Central memory CD8-positive, alpha-beta T cell (primary cell): ENCODE data around the gene DSEL.

ENCODE experiments used
- ATAC-seq: fragments of 150-1000 bp; cut with Tn5 transposase; replicated peaks from 2 replicates; pipeline ENCODE4 v1.10.0; 2022; ENCODE audit warnings: mild to moderate bottlenecking, moderate FRiP score, moderate number of reproducible peaks; ENCODE audit not compliant: poor library complexity, severe bottlenecking; ENCODE audit errors: extremely low read depth
- DNase-seq, 2 donors: peaks; one replicate each; pipeline ENCODE4 v3.0.0; 2021; ENCODE audit warnings: low spot score in 2 of 2
- H3K27ac Mint-ChIP-seq: one replicate; pipeline ENCODE4 v1.8.0; 2022; ENCODE audit warnings: low read depth, mild to moderate bottlenecking, moderate library complexity, mixed read lengths
- H3K27me3 Mint-ChIP-seq: one replicate; pipeline ENCODE4 v1.8.0; 2022; ENCODE audit warnings: mixed read lengths
- H3K36me3 Mint-ChIP-seq: one replicate; pipeline ENCODE4 v1.8.0; 2022; ENCODE audit warnings: mild to moderate bottlenecking, moderate library complexity, mixed read lengths; ENCODE audit not compliant: insufficient read depth
- H3K4me1 Mint-ChIP-seq: one replicate; pipeline ENCODE4 v1.8.0; 2022; ENCODE audit warnings: mixed read lengths
- H3K4me3 Mint-ChIP-seq: one replicate; pipeline ENCODE4 v1.8.0; 2022; ENCODE audit warnings: mild to moderate bottlenecking, moderate library complexity, mixed read lengths
- H3K9me3 Mint-ChIP-seq: one replicate; pipeline ENCODE4 v1.8.0; 2022; ENCODE audit warnings: mixed read lengths

The DSEL gene

DNA sequence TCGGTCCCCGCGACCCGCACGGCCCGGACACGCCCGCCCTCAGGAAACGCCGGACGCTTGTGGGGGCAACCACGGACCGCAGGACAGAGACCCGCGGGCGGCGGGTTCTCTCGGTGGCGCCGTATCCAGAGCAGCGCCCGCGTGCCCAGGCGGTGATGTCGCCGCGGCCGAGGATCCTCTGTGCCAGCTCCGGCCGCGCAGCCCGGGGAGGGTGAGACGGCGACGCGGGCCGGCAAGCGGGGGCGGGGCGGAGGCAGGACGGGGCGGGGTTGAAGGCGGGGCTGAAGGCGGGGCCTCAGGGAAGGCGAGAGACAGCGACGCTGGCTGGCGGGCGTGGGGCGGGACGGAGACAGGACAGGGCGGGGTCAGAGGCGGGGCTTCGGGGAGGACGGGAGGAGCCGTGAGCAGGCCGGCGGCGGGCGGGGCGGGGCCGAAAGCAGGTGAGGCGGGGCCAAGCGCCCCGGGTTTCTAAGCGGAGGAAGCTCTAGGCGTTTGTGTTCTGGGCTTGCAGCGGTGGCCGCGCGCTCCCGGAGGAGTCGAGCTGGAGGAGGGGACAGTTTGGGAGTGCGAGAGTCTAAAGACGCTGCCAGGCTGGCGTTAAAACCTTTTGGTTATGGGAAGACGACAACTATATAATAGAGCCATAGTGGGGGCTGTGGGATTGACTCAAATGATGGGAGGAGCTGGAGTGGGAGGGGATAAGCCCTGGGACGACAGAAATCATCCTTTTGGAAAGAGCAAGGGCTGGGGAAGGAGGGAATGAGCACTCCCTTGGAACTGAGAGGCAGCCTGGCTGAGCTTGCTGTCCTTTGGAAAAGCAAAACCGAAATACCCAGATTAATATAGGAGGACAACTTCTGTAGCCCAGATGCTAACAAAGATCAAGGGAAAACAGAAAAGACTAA, at the start of gene DSEL:
Gene DSEL, minus strand, starts transcription at position 182 of the 905 bp plus-strand sequence. CDS start 2,112 bp downstream, outside the sequence.
- peaks cover 7% of the 10 kb centered on the region for H3K36me3 Mint-ChIP-seq
- H3K27me3 Mint-ChIP-seq = peaks cover 7% of the 10 kb centered on the region
- H3K4me3 Mint-ChIP-seq = peak within 1 kb of the TSS; percentile 96
- H3K27ac Mint-ChIP-seq = peak within 1 kb of the TSS; percentile 92
- H3K4me1 Mint-ChIP-seq = peaks cover 27% of the 10 kb centered on the region
- ATAC-seq (peak; percentile 95), DNase-seq (peak; percentile 89 to 98)
- H3K9me3 Mint-ChIP-seq = no peaks in the 10 kb centered on the region

DNA sequence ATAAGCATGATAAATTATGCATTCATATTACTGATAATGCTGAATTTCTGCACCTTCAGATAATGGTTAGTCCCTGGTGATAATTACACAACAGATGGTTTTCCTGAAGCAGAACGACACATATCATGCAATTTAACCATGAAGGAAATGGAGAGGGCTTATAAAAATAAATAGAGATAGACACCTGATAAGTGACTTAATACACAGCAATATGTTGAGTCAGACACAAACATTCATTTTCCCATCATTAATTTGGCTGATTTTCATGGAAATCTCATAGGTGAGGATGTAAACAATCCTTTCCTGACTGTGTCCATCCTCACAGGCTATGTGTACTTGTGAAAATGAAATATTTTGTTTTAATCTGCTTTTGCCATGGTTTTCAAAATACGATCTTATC, 36.9 kb upstream of the DSEL start:
- no peak overlapping the region for H3K4me3 Mint-ChIP-seq
- no peak overlapping the region for H3K27ac Mint-ChIP-seq
- H3K9me3 Mint-ChIP-seq = no peaks in the 10 kb centered on the region
- H3K4me1 Mint-ChIP-seq = no peaks in the 10 kb centered on the region
- no peaks in the 10 kb centered on the region for H3K36me3 Mint-ChIP-seq
- no peaks in the 10 kb centered on the region for H3K27me3 Mint-ChIP-seq
- no peak for DNase-seq
- no peak for ATAC-seq

DNA sequence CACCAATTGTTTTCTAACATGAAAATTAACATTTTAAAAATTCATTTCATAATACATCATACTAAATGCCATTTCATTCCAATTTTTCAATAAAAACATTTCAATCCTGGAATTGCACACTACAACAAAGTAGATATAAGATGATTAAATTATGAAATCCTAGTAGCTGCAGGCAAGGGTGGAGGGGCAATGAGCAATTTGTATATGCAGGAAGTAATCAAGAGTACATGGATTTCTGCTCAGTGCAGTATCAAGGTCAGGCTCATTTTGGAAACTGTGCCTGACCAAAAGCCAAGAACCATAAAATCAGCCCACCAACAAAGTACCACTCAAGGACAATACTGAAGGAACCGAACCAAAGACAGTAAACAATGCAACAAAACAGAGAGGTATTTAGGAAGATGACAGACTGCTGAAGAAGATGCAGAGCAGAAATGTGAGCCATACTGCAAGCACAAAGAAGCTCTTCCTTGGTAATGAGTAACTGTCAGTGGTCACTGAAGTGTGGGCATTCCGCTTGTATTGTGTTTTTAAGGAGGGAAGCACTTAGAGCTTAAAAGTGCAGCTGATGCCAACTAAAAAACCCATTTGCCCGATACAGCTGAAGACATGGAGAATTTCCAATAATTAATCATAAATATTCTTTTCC, 34.5 kb upstream of the DSEL start:
- DNase-seq (no peak), ATAC-seq (no peak)
- Mint-ChIP-seq H3K36me3 (no peaks in the 10 kb centered on the region), H3K27me3 (no peaks in the 10 kb centered on the region), H3K27ac (no peak overlapping the region), H3K4me1 (no peaks in the 10 kb centered on the region), H3K9me3 (no peaks in the 10 kb centered on the region), H3K4me3 (no peak overlapping the region)

DNA sequence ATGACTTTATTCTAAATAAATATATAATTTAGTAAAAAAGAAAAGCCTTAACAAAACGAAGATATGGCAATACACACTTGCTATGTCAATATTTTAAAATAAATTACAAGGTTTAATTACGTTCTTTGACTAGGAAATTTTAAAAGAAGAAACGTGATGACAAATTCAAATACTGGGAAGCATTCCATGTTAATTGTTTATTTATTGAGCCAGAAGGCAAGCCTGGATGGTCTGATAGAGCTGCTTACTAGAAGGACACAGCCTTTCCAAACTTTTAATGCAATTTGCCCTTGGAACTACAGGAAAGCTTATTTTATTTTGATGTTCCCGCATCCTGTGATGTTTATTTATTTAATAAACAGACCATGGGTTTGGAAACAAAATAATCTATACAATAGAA, 33.4 kb upstream of the DSEL start:
- Mint-ChIP-seq H3K27me3 (no peaks in the 10 kb centered on the region), H3K27ac (no peak overlapping the region), H3K9me3 (no peaks in the 10 kb centered on the region), H3K4me1 (no peaks in the 10 kb centered on the region), H3K36me3 (no peaks in the 10 kb centered on the region), H3K4me3 (no peak overlapping the region)
- no peak for ATAC-seq
- no peak for DNase-seq

DNA sequence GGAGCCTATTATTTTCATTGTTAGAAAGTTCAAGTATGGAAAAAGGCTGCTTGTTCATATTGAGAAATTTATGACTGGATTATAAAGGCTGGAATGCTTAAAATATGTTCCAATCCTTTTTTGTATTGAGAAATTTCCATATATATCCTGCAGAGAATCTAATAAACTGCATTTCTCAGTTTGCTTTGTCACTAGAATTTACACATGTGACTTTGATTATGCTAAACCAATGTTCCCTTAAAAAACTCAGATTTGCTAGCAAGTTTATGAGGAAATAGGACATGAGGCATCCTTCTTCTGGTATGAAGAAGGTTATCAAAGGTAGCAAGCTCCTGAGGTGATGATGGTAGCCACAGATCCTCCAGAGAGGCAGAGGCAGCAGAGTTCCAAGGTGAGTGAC, 29.2 kb upstream of the DSEL start:
- H3K27me3 Mint-ChIP-seq = no peaks in the 10 kb centered on the region
- no peak for DNase-seq
- no peak overlapping the region for H3K4me3 Mint-ChIP-seq
- no peak for ATAC-seq
- H3K36me3 Mint-ChIP-seq = no peaks in the 10 kb centered on the region
- no peaks in the 10 kb centered on the region for H3K9me3 Mint-ChIP-seq
- no peak overlapping the region for H3K27ac Mint-ChIP-seq
- peaks cover 5% of the 10 kb centered on the region for H3K4me1 Mint-ChIP-seq

DNA sequence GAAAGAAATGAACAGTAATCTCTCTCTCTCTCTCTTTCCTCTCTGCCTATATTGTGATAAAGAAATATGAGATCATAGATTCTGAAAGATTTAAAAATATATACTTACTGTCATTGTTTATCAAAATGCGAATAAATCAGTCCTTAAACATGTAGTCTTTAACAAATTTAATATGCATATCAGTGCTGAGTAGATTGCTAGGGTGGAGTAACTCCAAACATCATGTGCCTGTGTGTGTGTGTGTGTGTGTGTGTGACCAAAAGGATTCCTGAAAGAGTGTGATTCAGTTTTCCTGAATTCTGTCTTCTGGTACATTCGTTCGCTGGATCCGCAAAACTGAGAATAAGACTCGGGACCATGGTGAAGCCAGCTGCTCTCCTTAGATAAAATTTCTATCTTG, 24.0 kb upstream of the DSEL start:
- no peaks in the 10 kb centered on the region for H3K36me3 Mint-ChIP-seq
- peaks cover 5% of the 10 kb centered on the region for H3K4me1 Mint-ChIP-seq
- H3K4me3 Mint-ChIP-seq = no peak overlapping the region
- no peaks in the 10 kb centered on the region for H3K9me3 Mint-ChIP-seq
- DNase-seq = no peak
- no peak for ATAC-seq
- peaks cover 9% of the 10 kb centered on the region for H3K27me3 Mint-ChIP-seq
- no peak overlapping the region for H3K27ac Mint-ChIP-seq

DNA sequence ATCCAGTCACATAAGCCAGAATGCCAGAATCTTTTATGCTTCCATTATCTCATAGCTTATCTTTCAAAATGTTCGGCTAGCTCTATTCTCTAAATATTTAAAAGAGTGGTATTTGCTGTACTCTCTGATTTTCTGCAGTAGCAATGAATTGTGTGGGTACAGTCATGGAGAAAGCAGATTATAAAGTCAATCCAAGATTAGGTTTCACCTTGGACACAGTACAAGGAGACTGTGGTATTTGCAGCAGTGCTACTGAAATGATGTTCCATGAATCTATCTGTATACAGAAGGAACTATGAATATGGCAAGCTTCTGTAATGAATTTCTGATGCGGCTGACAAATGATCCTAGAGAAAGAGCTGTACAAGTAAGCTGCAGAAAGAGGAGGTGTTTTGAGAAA, 15.4 kb upstream of the DSEL start:
- no peak for DNase-seq
- no peak for ATAC-seq
- peaks cover 14% of the 10 kb centered on the region for H3K27me3 Mint-ChIP-seq
- no peaks in the 10 kb centered on the region for H3K9me3 Mint-ChIP-seq
- H3K27ac Mint-ChIP-seq = no peak overlapping the region
- no peak overlapping the region for H3K4me3 Mint-ChIP-seq
- H3K4me1 Mint-ChIP-seq = no peaks in the 10 kb centered on the region
- H3K36me3 Mint-ChIP-seq = no peaks in the 10 kb centered on the region

DNA sequence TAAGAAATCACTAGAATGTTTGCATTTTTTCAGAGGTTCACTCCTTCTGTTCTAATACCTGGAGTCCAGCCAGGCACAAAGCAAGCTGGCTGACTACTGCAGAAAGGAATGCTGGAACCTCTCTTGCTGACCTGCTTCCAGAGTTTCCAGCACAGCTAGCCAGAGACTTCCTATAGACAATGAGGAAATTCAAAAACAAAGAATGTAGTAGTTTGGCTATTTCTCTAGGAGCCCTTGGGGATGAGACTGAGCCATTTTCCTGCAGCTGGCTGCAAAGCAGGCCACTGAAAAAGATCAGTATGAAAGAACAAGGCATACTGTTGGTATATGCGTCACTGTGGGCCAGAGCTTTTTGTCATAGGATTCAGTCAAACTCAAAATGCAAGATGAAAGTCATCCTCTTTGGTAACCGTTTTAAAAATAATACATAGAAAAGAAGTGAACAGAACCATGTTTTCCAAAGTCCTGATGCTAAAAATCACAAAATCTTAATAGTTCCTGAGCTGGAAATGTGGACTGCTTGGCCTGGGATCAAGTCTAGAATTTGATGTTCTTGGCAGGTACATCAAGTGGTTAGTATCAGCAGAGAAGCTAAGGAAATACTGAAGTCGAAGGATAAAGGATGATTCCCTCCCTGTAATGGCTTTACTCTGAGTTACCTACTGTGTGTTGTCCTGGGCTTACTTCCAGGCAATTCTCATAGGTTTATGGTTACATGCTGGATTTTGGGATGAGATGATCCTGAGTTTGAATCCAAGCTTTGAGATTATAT, 9.0 kb upstream of the DSEL start:
- Mint-ChIP-seq H3K27ac (no peak overlapping the region), H3K36me3 (no peaks in the 10 kb centered on the region), H3K4me3 (no peak overlapping the region), H3K4me1 (no peaks in the 10 kb centered on the region), H3K9me3 (no peaks in the 10 kb centered on the region), H3K27me3 (peaks cover 46% of the 10 kb centered on the region)
- no peak for DNase-seq
- ATAC-seq = no peak

DNA sequence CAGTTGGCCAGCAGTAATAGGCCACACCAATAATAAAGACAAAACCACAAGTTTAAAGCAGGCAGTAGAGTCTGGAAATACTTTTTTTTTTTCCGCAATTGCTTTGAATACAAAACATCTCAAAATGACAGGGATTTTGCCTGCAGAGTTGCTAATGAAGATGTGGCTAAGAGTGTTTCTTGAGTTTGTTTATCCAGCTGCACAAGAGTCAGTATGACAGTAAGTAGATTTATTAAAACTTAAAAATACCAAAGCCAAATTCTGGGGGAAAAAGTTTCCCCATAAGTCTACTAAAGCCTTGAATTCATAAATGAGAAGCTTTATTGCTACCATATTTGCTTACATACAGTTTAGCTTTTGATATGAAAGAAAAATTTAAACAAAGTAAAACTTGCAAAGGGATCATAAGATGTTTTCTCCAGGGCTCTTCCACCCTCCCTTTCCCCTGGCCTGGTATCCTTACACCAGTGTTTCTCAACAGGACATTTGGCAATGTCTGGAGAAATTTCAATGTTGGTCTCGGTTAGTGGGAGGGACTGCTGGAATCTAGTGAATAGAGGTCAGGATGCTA, 3.9 kb upstream of the DSEL start:
- Mint-ChIP-seq H3K4me1 (peaks cover 17% of the 10 kb centered on the region), H3K27ac (no peak overlapping the region), H3K9me3 (no peaks in the 10 kb centered on the region), H3K4me3 (no peak overlapping the region), H3K27me3 (peaks cover 35% of the 10 kb centered on the region), H3K36me3 (peaks cover 4% of the 10 kb centered on the region)
- no peak for ATAC-seq
- no peak for DNase-seq

DNA sequence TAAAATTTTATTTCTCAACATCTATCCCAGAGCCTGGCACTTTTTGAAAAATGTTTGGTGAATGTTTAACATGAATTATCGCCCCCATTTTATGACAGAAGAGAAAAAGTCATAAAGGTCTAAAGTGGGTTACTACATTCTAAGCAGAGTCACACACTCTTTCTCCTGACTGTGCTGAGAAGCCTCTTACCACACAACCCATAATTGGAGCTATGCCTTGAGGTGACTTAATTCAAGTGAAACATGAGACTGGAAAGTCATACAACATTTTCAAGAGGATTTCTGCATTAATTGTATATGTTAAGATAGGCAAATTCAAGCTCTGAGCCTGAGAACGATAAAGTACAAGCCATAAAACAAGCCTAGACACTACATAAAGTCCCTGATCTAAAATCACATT, 3.1 kb upstream of the DSEL start:
- Mint-ChIP-seq H3K27me3 (peaks cover 30% of the 10 kb centered on the region), H3K36me3 (peaks cover 7% of the 10 kb centered on the region), H3K27ac (peak overlapping the region; percentile 32), H3K4me3 (no peak overlapping the region), H3K4me1 (peaks cover 22% of the 10 kb centered on the region), H3K9me3 (no peaks in the 10 kb centered on the region)
- no peak for DNase-seq
- no peak for ATAC-seq

DNA sequence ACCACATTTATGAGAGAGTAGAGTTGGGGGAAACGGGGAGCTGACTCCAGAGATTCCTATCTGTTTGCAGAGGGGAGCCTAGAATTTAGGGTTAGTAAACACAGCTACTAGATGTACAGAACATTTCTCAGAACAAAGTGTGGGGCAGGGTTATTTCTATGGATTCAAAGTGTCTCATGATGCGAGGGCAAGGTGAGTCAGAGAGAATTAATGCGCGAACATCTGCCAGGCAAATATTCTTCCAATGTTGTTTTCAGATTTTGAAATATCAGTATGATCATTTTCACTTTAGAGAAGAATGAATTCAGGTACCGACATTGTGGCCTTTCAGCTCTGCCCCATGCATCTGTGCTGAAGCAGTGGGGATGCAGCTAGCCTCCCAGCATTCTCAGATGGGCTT, 2.0 kb upstream of the DSEL start:
- peaks cover 25% of the 10 kb centered on the region for H3K27me3 Mint-ChIP-seq
- DNase-seq (no peak), ATAC-seq (no peak)
- H3K4me1 Mint-ChIP-seq = peaks cover 22% of the 10 kb centered on the region
- H3K4me3 Mint-ChIP-seq = no peak overlapping the region
- no peak overlapping the region for H3K27ac Mint-ChIP-seq
- H3K9me3 Mint-ChIP-seq = no peaks in the 10 kb centered on the region
- H3K36me3 Mint-ChIP-seq = peaks cover 7% of the 10 kb centered on the region

DNA sequence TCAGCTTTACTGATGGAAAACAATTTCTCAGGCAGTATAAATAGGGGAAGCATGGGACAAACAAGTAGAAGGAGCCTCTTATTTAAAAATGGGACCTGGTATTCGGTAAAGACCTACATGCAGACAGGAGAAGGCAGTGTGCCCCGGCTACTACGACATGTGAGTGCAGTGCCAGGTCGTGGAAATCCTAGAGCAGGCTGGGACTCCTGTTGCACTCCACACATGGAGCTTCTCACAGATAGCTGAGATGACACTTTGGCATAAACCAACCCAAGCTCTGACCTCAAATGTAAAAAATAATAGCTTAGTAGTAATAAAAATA, 885 bp upstream of the DSEL start:
- Mint-ChIP-seq H3K4me1 (peaks cover 27% of the 10 kb centered on the region), H3K4me3 (peak overlapping the region; percentile 96), H3K9me3 (no peaks in the 10 kb centered on the region), H3K27ac (peak overlapping the region; percentile 92), H3K36me3 (peaks cover 7% of the 10 kb centered on the region), H3K27me3 (peaks cover 13% of the 10 kb centered on the region)
- DNase-seq (no peak), ATAC-seq (no peak)
